HepG2 (cell line): ENCODE measurements around the gene ETS1. TPM values are rescaled to one million over a fixed set of nuclear protein-coding genes. Genes with fewer than 3 reads are reported as not detected.

Experiments
- ATAC-seq: fragments of 200-7000 bp; cut with Tn5 transposase; 3 replicates; pipeline ENCODE4 v1.9.1; 2020; ENCODE audit warnings: mild to moderate bottlenecking, moderate library complexity
- BruUV-seq: library from RNA; stranded (reverse); fragments of 400-500 nt; replicated peaks from 2 replicates; lab custom pipeline; 2021; lab: Mats Ljungman, UMichigan
- CTCF ChIA-PET: fragments of 300-600 bp; formaldehyde crosslinking; extraction: SDS; loops from one replicate; lab custom pipeline; 2021; ENCODE audit warnings: low total read pairs, inconsistent platforms, low intra/inter-chr PET ratio; lab: Yijun Ruan, JAX
- POLR2A ChIA-PET: fragments of 350-600 bp; sonication (Branson Sonifier 250); formaldehyde crosslinking; loops from one replicate; lab custom pipeline; 2020; ENCODE audit warnings: antibody characterized with exemption, inconsistent platforms; lab: Yijun Ruan, JAX
- DNase-seq: peaks from one replicate; pipeline ENCODE4 v3.0.0-alpha.2; 2015; ENCODE audit warnings: low spot score
- FAIRE-seq: peaks from 3 replicates; lab custom pipeline; 2011; peaks lifted over from hg19 to GRCh38; lab: Jason Lieb, UNC
- H2AFZ ChIP-seq: one replicate; pipeline ENCODE4 v1.6.1; 2011; ENCODE audit warnings: low read length, inconsistent platforms
- H3K27ac ChIP-seq: fragments of 300-600 bp; 3 replicates; pipeline ENCODE4 v1.8.0; 2011; ENCODE audit warnings: mixed run types, mild to moderate bottlenecking, mixed read lengths, low read length, inconsistent platforms; ENCODE audit not compliant: insufficient read depth; ENCODE audit errors: extremely low read length
- H3K27me3 ChIP-seq, 2 experiments: fragments of 200-600 bp in 1 of 2; 2 replicates in 1 of 2; 3 replicates in 1 of 2; pipeline versions ENCODE4 v1.6.0 to v1.8.0; 2011; ENCODE audit warnings: low read length in 2 of 2, mild to moderate bottlenecking in 2 of 2, moderate library complexity in 2 of 2, inconsistent platforms in 1 of 2; ENCODE audit not compliant: insufficient read depth in 2 of 2, control insufficient read depth in 1 of 2
- H3K36me3 ChIP-seq, 2 experiments: fragments of 200-600 bp in 1 of 2; replicated peaks in 1 of 2; 2 replicates in 1 of 2; 3 replicates in 1 of 2; pipeline versions ENCODE4 v1.5.1 to v1.8.0; 2011; ENCODE audit warnings: low read length in 2 of 2, inconsistent platforms in 1 of 2; ENCODE audit not compliant: insufficient read depth in 2 of 2, control insufficient read depth in 1 of 2
- H3K4me1 ChIP-seq: 2 replicates; pipeline ENCODE4 v1.5.1; 2012; ENCODE audit warnings: low read length, inconsistent platforms; ENCODE audit not compliant: insufficient read depth
- H3K4me2 ChIP-seq: 2 replicates; pipeline ENCODE4 v1.6.0; 2011; ENCODE audit warnings: low read depth, low read length, inconsistent platforms
- H3K4me3 ChIP-seq, 3 experiments: fragments of 200-600 bp in 1 of 3; sonication (generic), shearing (Covaris generic) in 1 of 3; replicated peaks in 1 of 3; 2 replicates each; pipeline ENCODE4 v1.5.1; 2011 to 2016; ENCODE audit warnings: low read length in 3 of 3, inconsistent platforms in 2 of 3, low read depth in 2 of 3, mild to moderate bottlenecking in 2 of 3, control low read depth in 1 of 3, mixed read lengths in 1 of 3; ENCODE audit not compliant: insufficient read depth in 1 of 3
- H3K79me2 ChIP-seq: one replicate; pipeline ENCODE4 v1.6.1; 2011; ENCODE audit warnings: low read length, inconsistent platforms; ENCODE audit not compliant: insufficient read depth
- H3K9ac ChIP-seq: 2 replicates; pipeline ENCODE4 v1.6.0; 2011; ENCODE audit warnings: mild to moderate bottlenecking, low read depth, low read length, inconsistent platforms; ENCODE audit not compliant: insufficient read depth
- H3K9me3 ChIP-seq: 2 replicates; pipeline ENCODE4 v1.5.1; 2012; ENCODE audit warnings: mild to moderate bottlenecking, low read length
- H4K20me1 ChIP-seq: 2 replicates; pipeline ENCODE4 v1.6.0; 2011; ENCODE audit warnings: inconsistent platforms, mild to moderate bottlenecking, low read length, moderate library complexity; ENCODE audit not compliant: insufficient read depth
- ATAD3A ChIP-seq: sonication (generic); formaldehyde crosslinking; IDR thresholded peaks from 2 replicates; pipeline ENCODE4 v1.4.0; 2020; ENCODE audit warnings: missing genetic modification reagents
- CBFB ChIP-seq: sonication (generic); formaldehyde crosslinking; IDR thresholded peaks from 2 replicates; pipeline ENCODE4 v1.4.0; 2020; ENCODE audit warnings: missing genetic modification reagents
- CREB3 ChIP-seq: sonication (generic); formaldehyde crosslinking; IDR thresholded peaks from 2 replicates; pipeline ENCODE4 v1.5.0; 2020; ENCODE audit warnings: missing genetic modification reagents
- GABPA ChIP-seq, 2 experiments: IDR thresholded peaks; 2 replicates each; pipeline ENCODE4 v1.6.1; 2011 to 2016; ENCODE audit warnings: low read depth in 2 of 2, low read length in 1 of 2, missing biosample characterization in 1 of 2, missing genetic modification characterization in 1 of 2
- GPN1 ChIP-seq: sonication (generic); formaldehyde crosslinking; IDR thresholded peaks from 2 replicates; pipeline ENCODE4 v1.5.1; 2020; ENCODE audit warnings: missing genetic modification reagents, borderline replicate concordance
- LBX2 ChIP-seq: sonication (generic); formaldehyde crosslinking; IDR thresholded peaks from 2 replicates; pipeline ENCODE4 v1.5.0; 2020; ENCODE audit warnings: missing genetic modification reagents, mild to moderate bottlenecking, borderline replicate concordance
- PHF21A ChIP-seq: sonication (generic); formaldehyde crosslinking; IDR thresholded peaks from 2 replicates; pipeline ENCODE4 v1.5.0; 2020; ENCODE audit warnings: mild to moderate bottlenecking, missing genetic modification reagents
- SMARCE1 ChIP-seq: fragments of 450-650 bp; IDR thresholded peaks from 2 replicates; pipeline ENCODE4 v1.6.1; 2017; ENCODE audit warnings: borderline replicate concordance
- TAF1 ChIP-seq: sonication (generic); formaldehyde crosslinking; IDR thresholded peaks from 2 replicates; pipeline ENCODE4 v1.4.0; 2020; ENCODE audit warnings: missing genetic modification reagents
- ZBTB34 ChIP-seq: sonication (generic); formaldehyde crosslinking; IDR thresholded peaks from 2 replicates; pipeline ENCODE4 v1.8.0; 2022; ENCODE audit warnings: mild to moderate bottlenecking, missing genetic modification reagents
- ZFP82 ChIP-seq: sonication (generic); formaldehyde crosslinking; IDR thresholded peaks from 2 replicates; pipeline ENCODE4 v1.5.1; 2020; ENCODE audit warnings: mild to moderate bottlenecking, missing genetic modification reagents, borderline replicate concordance
- ZNF264 ChIP-seq: sonication (generic); formaldehyde crosslinking; IDR thresholded peaks from 2 replicates; pipeline ENCODE4 v1.4.0; 2020; ENCODE audit warnings: missing genetic modification reagents
- ZNF383 ChIP-seq: sonication (generic); formaldehyde crosslinking; IDR thresholded peaks from 2 replicates; pipeline ENCODE4 v1.4.0; 2020; ENCODE audit warnings: missing genetic modification reagents, mild to moderate bottlenecking, borderline replicate concordance
- ZNF556 ChIP-seq: sonication (generic); formaldehyde crosslinking; IDR thresholded peaks from 2 replicates; pipeline ENCODE4 v1.4.0; 2020; ENCODE audit warnings: mild to moderate bottlenecking, missing genetic modification reagents, borderline replicate concordance
- WGBS: methylation state at CpG from one replicate; pipeline ENCODE4 v1.1.6; 2017; ENCODE audit warnings: low lambda C conversion rate; 5-methylcytosine and 5-hydroxymethylcytosine counted together
- in situ Hi-C: cut with HindIII; loops from 2 replicates; pipeline ENCODE4 v1.10.0; 2017; ENCODE audit warnings: low pct_unique_long_range_greater_than_20kb; ENCODE audit not compliant: extremely low pct_ligation_motif_present
- intact Hi-C: fragments of 100-400 bp; cut with micrococcal nuclease; formaldehyde crosslinking; loops from one replicate; pipeline ENCODE4 v1.10.0; 2022; ENCODE audit not compliant: unreplicated experiment
- polyA plus RNA-seq, 8 experiments: library from polyadenylated mRNA; depleted of rRNA in 3 of 8; stranded (reverse) in 7 of 8; unstranded in 1 of 8; fragments of >200 nt; fragmentation: Illumina TruSeq in 4 of 8; extraction: Trizol in 4 of 8; gene quantifications; 2 replicates each; pipeline versions ENCODE4 v1.2.1 to v1.2.3, GENCODE V29; 2011 to 2016; ENCODE audit warnings: low read depth in 4 of 8, missing spikeins in 1 of 8, mixed read lengths in 1 of 8; ENCODE audit not compliant: insufficient read depth in 1 of 8
- total RNA-seq, 5 experiments: library from RNA; depleted of rRNA; stranded (reverse); fragments of >200 nt; fragmentation: Illumina TruSeq; extraction: Trizol; gene quantifications; 2 replicates each; pipeline ENCODE4 v1.2.3, GENCODE V29; 2016; ENCODE audit warnings: low read depth in 1 of 5
- TF ChIP-seq, protein P1 (sequence below): sonication (generic); formaldehyde crosslinking; IDR thresholded peaks from 2 replicates; pipeline ENCODE4 v1.4.0; 2020; ENCODE audit warnings: missing genetic modification reagents
- TF ChIP-seq, protein P2 (sequence below): sonication (generic); formaldehyde crosslinking; IDR thresholded peaks from 2 replicates; pipeline ENCODE4 v1.4.0; 2020; ENCODE audit warnings: missing genetic modification reagents, borderline replicate concordance
- TF ChIP-seq, protein P3 (sequence below): sonication (generic); formaldehyde crosslinking; IDR thresholded peaks from 2 replicates; pipeline ENCODE4 v1.4.0; 2020; ENCODE audit warnings: low read depth, mild to moderate bottlenecking, missing genetic modification reagents

Gene ETS1
- total and polyA plus RNA-seq, 2 of the 13 experiments (the other 11 are each of a cell fraction or from before 2014, with no cell fraction given): 0.18 to 0.34 TPM

- Histone ChIP-seq H3K9me3 (no peaks in the 10 kb centered on the region), H3K79me2 (no peaks in the 10 kb centered on the region), H2AFZ (no peak overlapping the region), H3K36me3 (no peaks in the 10 kb centered on the region), H3K4me2 (no peak overlapping the region), H3K9ac (no peak overlapping the region), H3K4me3 (no peak overlapping the region), H4K20me1 (no peaks in the 10 kb centered on the region), H3K27ac (no peak overlapping the region), H3K27me3 (peaks cover 2 to 3% of the 10 kb centered on the region in 2 experiments; a peak in 1 of 5 replicates), H3K4me1 (no peaks in the 10 kb centered on the region)
- ATAC-seq (no peak), FAIRE-seq (no peak), DNase-seq (no peak)
- ChIA-PET POLR2A (no interaction called here), CTCF (no interaction called here)
- in situ Hi-C loops: no loop called here
- intact Hi-C loops: no loop called here
- whole genome bisulfite sequencing: 39% methylated on average over 13 of the region's 13 CpGs
- no TSS peak for BruUV-seq
- TF ChIP-seq TAF1 (CRISPR knock-in tag): no peak
- TF ChIP-seq ZNF264 (CRISPR knock-in tag): no peak
- TF ChIP-seq ZNF383 (CRISPR knock-in tag): no peak
- TF ChIP-seq, protein P1, sequence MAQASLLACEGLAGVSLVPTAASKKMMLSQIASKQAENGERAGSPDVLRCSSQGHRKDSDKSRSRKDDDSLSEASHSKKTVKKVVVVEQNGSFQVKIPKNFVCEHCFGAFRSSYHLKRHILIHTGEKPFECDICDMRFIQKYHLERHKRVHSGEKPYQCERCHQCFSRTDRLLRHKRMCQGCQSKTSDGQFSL: no peak
- no peak for TF ChIP-seq PHF21A (CRISPR knock-in tag)
- TF ChIP-seq CBFB: no peak
- TF ChIP-seq LBX2: no peak
- TF ChIP-seq, protein P2, sequence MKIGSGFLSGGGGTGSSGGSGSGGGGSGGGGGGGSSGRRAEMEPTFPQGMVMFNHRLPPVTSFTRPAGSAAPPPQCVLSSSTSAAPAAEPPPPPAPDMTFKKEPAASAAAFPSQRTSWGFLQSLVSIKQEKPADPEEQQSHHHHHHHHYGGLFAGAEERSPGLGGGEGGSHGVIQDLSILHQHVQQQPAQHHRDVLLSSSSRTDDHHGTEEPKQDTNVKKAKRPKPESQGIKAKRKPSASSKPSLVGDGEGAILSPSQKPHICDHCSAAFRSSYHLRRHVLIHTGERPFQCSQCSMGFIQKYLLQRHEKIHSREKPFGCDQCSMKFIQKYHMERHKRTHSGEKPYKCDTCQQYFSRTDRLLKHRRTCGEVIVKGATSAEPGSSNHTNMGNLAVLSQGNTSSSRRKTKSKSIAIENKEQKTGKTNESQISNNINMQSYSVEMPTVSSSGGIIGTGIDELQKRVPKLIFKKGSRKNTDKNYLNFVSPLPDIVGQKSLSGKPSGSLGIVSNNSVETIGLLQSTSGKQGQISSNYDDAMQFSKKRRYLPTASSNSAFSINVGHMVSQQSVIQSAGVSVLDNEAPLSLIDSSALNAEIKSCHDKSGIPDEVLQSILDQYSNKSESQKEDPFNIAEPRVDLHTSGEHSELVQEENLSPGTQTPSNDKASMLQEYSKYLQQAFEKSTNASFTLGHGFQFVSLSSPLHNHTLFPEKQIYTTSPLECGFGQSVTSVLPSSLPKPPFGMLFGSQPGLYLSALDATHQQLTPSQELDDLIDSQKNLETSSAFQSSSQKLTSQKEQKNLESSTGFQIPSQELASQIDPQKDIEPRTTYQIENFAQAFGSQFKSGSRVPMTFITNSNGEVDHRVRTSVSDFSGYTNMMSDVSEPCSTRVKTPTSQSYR (CRISPR knock-in tag): no peak
- TF ChIP-seq, protein P3, sequence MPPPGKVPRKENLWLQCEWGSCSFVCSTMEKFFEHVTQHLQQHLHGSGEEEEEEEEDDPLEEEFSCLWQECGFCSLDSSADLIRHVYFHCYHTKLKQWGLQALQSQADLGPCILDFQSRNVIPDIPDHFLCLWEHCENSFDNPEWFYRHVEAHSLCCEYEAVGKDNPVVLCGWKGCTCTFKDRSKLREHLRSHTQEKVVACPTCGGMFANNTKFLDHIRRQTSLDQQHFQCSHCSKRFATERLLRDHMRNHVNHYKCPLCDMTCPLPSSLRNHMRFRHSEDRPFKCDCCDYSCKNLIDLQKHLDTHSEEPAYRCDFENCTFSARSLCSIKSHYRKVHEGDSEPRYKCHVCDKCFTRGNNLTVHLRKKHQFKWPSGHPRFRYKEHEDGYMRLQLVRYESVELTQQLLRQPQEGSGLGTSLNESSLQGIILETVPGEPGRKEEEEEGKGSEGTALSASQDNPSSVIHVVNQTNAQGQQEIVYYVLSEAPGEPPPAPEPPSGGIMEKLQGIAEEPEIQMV: no peak
- TF ChIP-seq ATAD3A (CRISPR knock-in tag): no peak
- TF ChIP-seq ZFP82 (CRISPR knock-in tag): no peak
- TF ChIP-seq CREB3 (CRISPR knock-in tag): no peak
- TF ChIP-seq ZNF556: no peak
- TF ChIP-seq SMARCE1: no peak
- TF ChIP-seq GPN1: no peak
- TF ChIP-seq ZBTB34 (CRISPR knock-in tag): no peak
- no peak for TF ChIP-seq GABPA (IDR thresholded peaks at IDR 0.05; ENCODE audit: low read depth, low read length)
- TF ChIP-seq GABPA (CRISPR knock-in tag; IDR thresholded peaks at IDR 0.05; ENCODE audit: low read depth): no peak
Observed at GRCh38 chr11:128499613-128500253, 87.6 kb downstream of the ETS1 start.
